IMR-90 (cell line): ENCODE results near the gene OGFOD3.

Experiments
- BHLHE40 ChIP-seq: fragments of 150-350 bp; IDR thresholded peaks from 2 replicates; pipeline ENCODE4 v1.6.1; 2016; ENCODE audit warnings: mild to moderate bottlenecking, low read depth, low read length
- CEBPB ChIP-seq: IDR thresholded peaks from 2 replicates; pipeline ENCODE4 v1.6.1; 2012; ENCODE audit warnings: low read depth, low read length, improper control_type of control experiment
- FOS ChIP-seq: fragments of 150-350 bp; IDR thresholded peaks from 2 replicates; pipeline ENCODE4 v1.6.1; 2016; ENCODE audit warnings: low read depth, low read length
- MAZ ChIP-seq: IDR thresholded peaks from 2 replicates; pipeline ENCODE4 v1.6.1; 2012; ENCODE audit warnings: low read depth, mild to moderate bottlenecking, low read length, improper control_type of control experiment, moderate library complexity, borderline replicate concordance
- POLR2A ChIP-seq: IDR thresholded peaks from 2 replicates; pipeline ENCODE4 v1.6.1; 2012; ENCODE audit warnings: mild to moderate bottlenecking, low read depth, low read length
- RAD21 ChIP-seq: IDR thresholded peaks from 2 replicates; pipeline ENCODE4 v1.6.1; 2012; ENCODE audit warnings: low read length, improper control_type of control experiment
- RCOR1 ChIP-seq: IDR thresholded peaks from 2 replicates; pipeline ENCODE4 v1.6.1; 2012; ENCODE audit warnings: mild to moderate bottlenecking, low read length, improper control_type of control experiment; ENCODE audit not compliant: insufficient replicate concordance
- RFX5 ChIP-seq: IDR thresholded peaks from 2 replicates; pipeline ENCODE4 v1.8.0; 2012; ENCODE audit warnings: low read depth, mild to moderate bottlenecking, low read length, moderate library complexity
- SMC3 ChIP-seq: fragments of 150-350 bp; IDR thresholded peaks from 2 replicates; pipeline ENCODE4 v1.6.1; 2016; ENCODE audit warnings: low read depth, mild to moderate bottlenecking, antibody characterized with exemption, low read length, moderate library complexity
- TF ChIP-seq, protein P1 (sequence below): conservative IDR thresholded peaks from 2 replicates; pipeline ENCODE4 v1.5.1; 2012; ENCODE audit warnings: mild to moderate bottlenecking, low read depth, low read length, improper control_type of control experiment
- TF ChIP-seq, protein P2 (sequence below): fragments of 150-350 bp; IDR thresholded peaks from 2 replicates; pipeline ENCODE4 v1.6.1; 2017; ENCODE audit warnings: mild to moderate bottlenecking, antibody characterized with exemption, low read length, low read depth

- TF ChIP-seq, protein P1, sequence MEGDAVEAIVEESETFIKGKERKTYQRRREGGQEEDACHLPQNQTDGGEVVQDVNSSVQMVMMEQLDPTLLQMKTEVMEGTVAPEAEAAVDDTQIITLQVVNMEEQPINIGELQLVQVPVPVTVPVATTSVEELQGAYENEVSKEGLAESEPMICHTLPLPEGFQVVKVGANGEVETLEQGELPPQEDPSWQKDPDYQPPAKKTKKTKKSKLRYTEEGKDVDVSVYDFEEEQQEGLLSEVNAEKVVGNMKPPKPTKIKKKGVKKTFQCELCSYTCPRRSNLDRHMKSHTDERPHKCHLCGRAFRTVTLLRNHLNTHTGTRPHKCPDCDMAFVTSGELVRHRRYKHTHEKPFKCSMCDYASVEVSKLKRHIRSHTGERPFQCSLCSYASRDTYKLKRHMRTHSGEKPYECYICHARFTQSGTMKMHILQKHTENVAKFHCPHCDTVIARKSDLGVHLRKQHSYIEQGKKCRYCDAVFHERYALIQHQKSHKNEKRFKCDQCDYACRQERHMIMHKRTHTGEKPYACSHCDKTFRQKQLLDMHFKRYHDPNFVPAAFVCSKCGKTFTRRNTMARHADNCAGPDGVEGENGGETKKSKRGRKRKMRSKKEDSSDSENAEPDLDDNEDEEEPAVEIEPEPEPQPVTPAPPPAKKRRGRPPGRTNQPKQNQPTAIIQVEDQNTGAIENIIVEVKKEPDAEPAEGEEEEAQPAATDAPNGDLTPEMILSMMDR, result no peak
- TF ChIP-seq CEBPB, result no peak
- no peak for TF ChIP-seq POLR2A
- TF ChIP-seq RAD21, result no peak
- no peak for TF ChIP-seq RCOR1
- no peak for TF ChIP-seq FOS
- no peak for TF ChIP-seq RFX5
- TF ChIP-seq SMC3, result no peak
- TF ChIP-seq, protein P2, sequence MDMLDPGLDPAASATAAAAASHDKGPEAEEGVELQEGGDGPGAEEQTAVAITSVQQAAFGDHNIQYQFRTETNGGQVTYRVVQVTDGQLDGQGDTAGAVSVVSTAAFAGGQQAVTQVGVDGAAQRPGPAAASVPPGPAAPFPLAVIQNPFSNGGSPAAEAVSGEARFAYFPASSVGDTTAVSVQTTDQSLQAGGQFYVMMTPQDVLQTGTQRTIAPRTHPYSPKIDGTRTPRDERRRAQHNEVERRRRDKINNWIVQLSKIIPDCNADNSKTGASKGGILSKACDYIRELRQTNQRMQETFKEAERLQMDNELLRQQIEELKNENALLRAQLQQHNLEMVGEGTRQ, result no peak
- TF ChIP-seq MAZ, result no peak
- TF ChIP-seq BHLHE40, result no peak
Observed at GRCh38 chr17:82432017-82432416, 13.6 kb upstream of the OGFOD3 start.
